ENCODE results near the gene LYPLAL1. TPM values are rescaled to one million over a fixed set of nuclear protein-coding genes. Genes with fewer than 3 reads are reported as not detected.

Gene LYPLAL1
- total and polyA plus RNA-seq, 9 of the 15 experiments (the other 6 are each of a cell fraction or from before 2014, with no cell fraction given): 14.9 to 179 (median 46.3) TPM

DNA sequence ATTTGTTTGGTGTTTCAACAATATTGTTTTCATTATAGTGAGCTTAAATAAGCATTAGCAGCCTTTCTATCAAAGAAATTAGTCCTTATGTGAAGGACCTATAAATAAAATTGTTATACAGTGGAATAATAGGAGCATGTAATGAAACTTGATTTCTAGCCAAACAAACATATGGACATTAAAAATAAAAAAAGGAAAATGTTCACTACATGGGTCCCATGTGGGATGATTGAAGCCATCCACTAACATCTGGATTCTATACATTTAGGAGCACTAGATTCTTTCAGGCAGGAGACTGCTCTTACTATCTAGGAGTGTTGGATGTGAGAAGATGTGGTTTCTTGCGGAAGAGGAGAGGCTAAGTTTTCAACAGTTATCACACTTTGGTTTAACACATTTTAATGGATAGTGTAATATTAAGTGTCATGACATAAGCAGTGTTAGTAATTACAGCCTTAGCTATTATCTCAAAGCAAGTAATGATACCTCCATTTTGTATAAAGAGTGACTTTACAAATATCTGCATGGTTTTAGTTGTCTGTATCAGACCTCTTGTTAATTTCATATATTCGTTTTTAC is 62.3 kb downstream of the LYPLAL1 start:
- H3K79me2 ChIP-seq (ENCODE audit: control insufficient read depth, insufficient read depth, low read length): no peaks in the 10 kb centered on the region
- no peak for FAIRE-seq
- H3K4me2 ChIP-seq (ENCODE audit: insufficient read depth, low read length): no peak overlapping the region
- BruUV-seq (replicated peaks): no TSS peak
- 43% methylated on average over 2 of the region's 2 CpGs for WGBS (ENCODE audit: insufficient coverage, low coverage, missing lambda C conversion rate)
- in situ Hi-C loops (cut with MboI) (no loop called here), intact Hi-C loops (cut with micrococcal nuclease) (no loop called here)
- H4K20me1 ChIP-seq (replicated peaks; ENCODE audit: control insufficient read depth, insufficient read depth, low read length): no peaks in the 10 kb centered on the region
- H3K9ac ChIP-seq (ENCODE audit: insufficient read depth in 1 of 2, low read depth in 2 of 2, low read length in 2 of 2): no peak overlapping the region
- POLR2A ChIA-PET: no interaction called here
- no peaks in the 10 kb centered on the region for H3K27me3 ChIP-seq (ENCODE audit: control insufficient read depth in 2 of 2, insufficient read depth in 2 of 2, low read length in 2 of 2)
- H3K9me1 ChIP-seq (ENCODE audit: control insufficient read depth, insufficient read depth, low read length): no peaks in the 10 kb centered on the region
- CTCF ChIA-PET (ENCODE audit: low intra/inter-chr PET ratio): no interaction called here
- H3K9me3 ChIP-seq (replicated peaks; ENCODE audit: control insufficient read depth, insufficient read depth, low read depth, low read length): no peaks in the 10 kb centered on the region
- H2AFZ ChIP-seq (ENCODE audit: low read depth, low read length): no peak overlapping the region
- no peaks in the 10 kb centered on the region for H3K36me3 ChIP-seq (ENCODE audit: control insufficient read depth, insufficient read depth, low read length)
- no peak for DNase-seq (ENCODE audit: extremely low read depth in 1 of 4, low spot score in 3 of 4)
- ATAC-seq: no peak
- H3K4me1 ChIP-seq (replicated peaks in 1 of 2; ENCODE audit: control insufficient read depth in 2 of 2, insufficient read depth in 2 of 2, low read length in 2 of 2): no peaks in the 10 kb centered on the region
- H3K27ac ChIP-seq (ENCODE audit: extremely low read depth, low read depth, low read length): no peak overlapping the region
- no peak overlapping the region for H3K4me3 ChIP-seq
- TF ChIP-seq ZNF140 (CRISPR knock-in tag; IDR thresholded peaks at IDR 0.05): no peak
- no peak for TF ChIP-seq ZMIZ1 (IDR thresholded peaks at IDR 0.05; ENCODE audit: low read depth in 2 of 2, low read length in 2 of 2)
- no peak for TF ChIP-seq THAP12 (CRISPR knock-in tag; IDR thresholded peaks at IDR 0.05)
- no peak for TF ChIP-seq BHLHE40 (IDR thresholded peaks at IDR 0.05; ENCODE audit: low read length)
- TF ChIP-seq TEAD2 (tag; IDR thresholded peaks at IDR 0.05): no peak
- TF ChIP-seq SRSF1 (IDR thresholded peaks at IDR 0.05; ENCODE audit: low read depth, low read length): no peak
- no peak for TF ChIP-seq RBM34 (IDR thresholded peaks at IDR 0.05; ENCODE audit: borderline replicate concordance, insufficient read depth, low read length)
- TF ChIP-seq ZNF253 (CRISPR knock-in tag; conservative IDR thresholded peaks at IDR 0.05): no peak
- TF ChIP-seq ZNF175 (CRISPR knock-in tag; IDR thresholded peaks at IDR 0.05; ENCODE audit: low read depth): no peak
- no peak for TF ChIP-seq ZNF780A (CRISPR knock-in tag; IDR thresholded peaks at IDR 0.05)
- no peak for TF ChIP-seq NFE2 (IDR thresholded peaks at IDR 0.05; ENCODE audit: low read depth)
- TF ChIP-seq FUS (optimal IDR thresholded peaks at IDR 0.05; ENCODE audit: low read depth, low read length): no peak
- no peak for TF ChIP-seq CBFA2T3 (IDR thresholded peaks at IDR 0.05)
- TF ChIP-seq, protein P1, sequence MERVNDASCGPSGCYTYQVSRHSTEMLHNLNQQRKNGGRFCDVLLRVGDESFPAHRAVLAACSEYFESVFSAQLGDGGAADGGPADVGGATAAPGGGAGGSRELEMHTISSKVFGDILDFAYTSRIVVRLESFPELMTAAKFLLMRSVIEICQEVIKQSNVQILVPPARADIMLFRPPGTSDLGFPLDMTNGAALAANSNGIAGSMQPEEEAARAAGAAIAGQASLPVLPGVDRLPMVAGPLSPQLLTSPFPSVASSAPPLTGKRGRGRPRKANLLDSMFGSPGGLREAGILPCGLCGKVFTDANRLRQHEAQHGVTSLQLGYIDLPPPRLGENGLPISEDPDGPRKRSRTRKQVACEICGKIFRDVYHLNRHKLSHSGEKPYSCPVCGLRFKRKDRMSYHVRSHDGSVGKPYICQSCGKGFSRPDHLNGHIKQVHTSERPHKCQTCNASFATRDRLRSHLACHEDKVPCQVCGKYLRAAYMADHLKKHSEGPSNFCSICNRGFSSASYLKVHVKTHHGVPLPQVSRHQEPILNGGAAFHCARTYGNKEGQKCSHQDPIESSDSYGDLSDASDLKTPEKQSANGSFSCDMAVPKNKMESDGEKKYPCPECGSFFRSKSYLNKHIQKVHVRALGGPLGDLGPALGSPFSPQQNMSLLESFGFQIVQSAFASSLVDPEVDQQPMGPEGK (CRISPR knock-in tag; IDR thresholded peaks at IDR 0.05; ENCODE audit: borderline replicate concordance): no peak
- TF ChIP-seq, protein P2, sequence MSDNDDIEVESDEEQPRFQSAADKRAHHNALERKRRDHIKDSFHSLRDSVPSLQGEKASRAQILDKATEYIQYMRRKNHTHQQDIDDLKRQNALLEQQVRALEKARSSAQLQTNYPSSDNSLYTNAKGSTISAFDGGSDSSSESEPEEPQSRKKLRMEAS (CRISPR knock-in tag; IDR thresholded peaks at IDR 0.05): no peak
